A549 treated with CpdA at 1 μM for 4 hours (cell line): Measurements from ENCODE around the gene GIPR. TPM values are rescaled to one million over a fixed set of nuclear protein-coding genes. Genes with fewer than 3 reads are reported as not detected.

ENCODE experiments used
- total RNA-seq: library from RNA; stranded (reverse); fragments of 200-300 nt; extraction: Qiagen RNA extraction; gene quantifications from 5 replicates; pipeline ENCODE4 v1.2.3, GENCODE V29; 2022; ENCODE audit warnings: low read depth

Gene GIPR, protein sequence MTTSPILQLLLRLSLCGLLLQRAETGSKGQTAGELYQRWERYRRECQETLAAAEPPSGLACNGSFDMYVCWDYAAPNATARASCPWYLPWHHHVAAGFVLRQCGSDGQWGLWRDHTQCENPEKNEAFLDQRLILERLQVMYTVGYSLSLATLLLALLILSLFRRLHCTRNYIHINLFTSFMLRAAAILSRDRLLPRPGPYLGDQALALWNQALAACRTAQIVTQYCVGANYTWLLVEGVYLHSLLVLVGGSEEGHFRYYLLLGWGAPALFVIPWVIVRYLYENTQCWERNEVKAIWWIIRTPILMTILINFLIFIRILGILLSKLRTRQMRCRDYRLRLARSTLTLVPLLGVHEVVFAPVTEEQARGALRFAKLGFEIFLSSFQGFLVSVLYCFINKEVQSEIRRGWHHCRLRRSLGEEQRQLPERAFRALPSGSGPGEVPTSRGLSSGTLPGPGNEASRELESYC
- 2.1 to 4.7 TPM (median 2.5 TPM) in 5 replicates for total RNA-seq

DNA sequence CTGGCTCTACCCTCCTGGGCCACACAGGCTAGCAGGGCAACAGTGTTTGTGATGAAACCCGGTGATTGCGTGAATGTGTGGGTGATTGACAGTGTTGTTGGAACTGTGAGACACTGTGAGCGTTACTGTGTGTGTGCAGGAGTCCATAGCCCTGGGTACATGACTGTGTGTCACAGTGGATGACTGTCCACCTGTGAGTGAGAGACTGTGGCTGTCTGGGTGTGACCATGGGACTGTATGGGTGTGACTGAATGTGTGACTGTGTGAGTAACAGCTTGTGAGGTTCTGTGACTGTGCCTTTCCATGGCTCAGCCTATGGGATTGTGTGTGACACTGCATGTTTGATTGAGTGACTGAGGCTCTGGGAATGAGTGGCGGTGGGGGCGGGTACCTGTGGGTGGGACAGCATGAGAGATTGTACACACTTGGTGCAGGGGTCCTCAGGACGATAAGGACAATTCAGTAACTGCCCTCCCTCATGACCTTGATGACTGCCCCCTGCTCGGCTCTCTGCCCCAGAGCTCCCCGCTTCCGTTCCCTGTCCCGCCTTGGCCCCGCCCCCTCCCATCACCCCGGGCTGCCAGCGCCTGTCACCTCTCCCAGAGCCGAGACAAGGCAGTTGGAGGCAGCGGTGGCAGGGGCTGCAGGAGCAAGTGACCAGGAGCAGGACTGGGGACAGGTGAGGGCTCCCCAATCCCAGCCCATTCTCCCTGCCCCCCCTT lies at the start of gene GIPR:
TSS of gene GIPR (plus strand) at position 602 of the 722 bp plus-strand sequence. CDS start 1,300 bp downstream, outside the sequence.

DNA sequence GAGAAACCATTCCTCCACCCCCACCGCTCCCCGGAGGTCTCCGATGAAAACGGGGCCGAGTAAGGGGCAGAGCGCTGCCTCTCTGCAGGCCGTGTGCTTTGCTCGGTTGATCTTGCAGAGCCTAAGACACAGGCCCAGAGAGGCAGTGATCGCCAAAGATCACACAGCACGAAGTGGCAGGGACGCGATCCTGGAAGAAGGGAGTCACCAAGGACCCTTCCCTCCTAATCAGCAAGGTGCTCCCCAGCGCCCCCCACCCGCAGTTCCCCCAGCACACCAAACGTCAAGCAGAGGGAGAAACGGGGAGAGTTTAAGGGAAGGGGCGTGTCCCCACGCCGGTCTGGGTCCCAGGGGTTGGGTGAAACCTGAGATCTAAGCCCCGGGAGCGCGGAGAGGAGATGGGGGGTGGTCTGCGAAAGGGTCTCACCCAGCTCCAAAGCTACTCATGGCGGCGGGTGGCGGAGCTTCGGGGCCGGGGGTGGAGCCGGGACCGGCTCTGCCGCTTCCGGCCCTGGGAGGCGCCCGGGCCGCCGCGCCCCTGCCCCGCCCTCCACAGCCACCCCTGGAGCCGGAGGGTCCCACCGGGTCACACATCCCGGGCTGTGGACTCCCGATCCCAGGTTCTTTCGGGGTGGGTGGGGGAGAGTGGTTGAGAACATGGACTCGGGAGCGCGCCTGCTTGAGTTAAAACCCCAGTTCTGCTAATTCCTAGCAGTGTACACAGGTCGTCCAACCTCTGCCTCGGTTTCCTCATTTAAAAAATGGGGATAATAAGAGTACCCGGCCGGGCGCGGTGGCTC lies 28.9 kb upstream of the GIPR start, which contains the start of gene EML2:
TSS of gene EML2 (minus strand) at position 468 of the 800 bp plus-strand sequence. CDS start at position 447, 21 bp downstream.

DNA sequence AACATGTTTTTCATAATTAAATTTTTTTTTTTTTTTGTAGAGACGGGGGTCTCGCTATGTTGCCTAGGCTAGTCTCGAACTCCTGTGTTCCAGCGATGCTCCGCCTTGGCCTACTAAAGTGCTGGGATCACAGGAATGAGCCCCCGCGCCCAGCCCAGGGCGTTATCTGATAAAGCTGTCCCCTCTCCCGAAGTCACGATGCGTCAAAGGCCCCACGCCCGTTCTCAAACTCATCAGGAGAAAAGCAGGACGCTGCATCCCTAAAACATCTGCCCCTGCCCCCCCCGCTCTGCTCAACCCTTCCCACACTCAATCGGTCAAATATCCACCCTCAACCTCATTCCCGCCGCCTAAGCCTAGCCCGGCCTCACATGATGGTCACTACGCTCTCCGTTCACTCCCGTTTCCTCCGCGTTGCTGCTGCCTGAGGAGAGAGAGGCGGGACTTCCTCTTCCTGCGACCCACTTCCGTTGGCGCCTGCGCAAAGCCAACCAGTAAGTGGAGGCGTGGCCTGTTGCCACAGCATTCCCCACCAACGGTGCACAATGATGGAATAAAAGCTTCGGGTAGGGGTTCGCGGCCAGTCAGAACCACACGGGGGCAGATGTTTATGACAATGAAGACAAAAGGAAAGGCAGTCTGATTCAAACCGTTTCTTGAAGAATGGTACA lies 23.6 kb downstream of the GIPR start, which contains the start of gene SNRPD2:
TSS of gene SNRPD2 (minus strand) at position 438 of the 671 bp plus-strand sequence. CDS start at position 373, 65 bp downstream.

DNA sequence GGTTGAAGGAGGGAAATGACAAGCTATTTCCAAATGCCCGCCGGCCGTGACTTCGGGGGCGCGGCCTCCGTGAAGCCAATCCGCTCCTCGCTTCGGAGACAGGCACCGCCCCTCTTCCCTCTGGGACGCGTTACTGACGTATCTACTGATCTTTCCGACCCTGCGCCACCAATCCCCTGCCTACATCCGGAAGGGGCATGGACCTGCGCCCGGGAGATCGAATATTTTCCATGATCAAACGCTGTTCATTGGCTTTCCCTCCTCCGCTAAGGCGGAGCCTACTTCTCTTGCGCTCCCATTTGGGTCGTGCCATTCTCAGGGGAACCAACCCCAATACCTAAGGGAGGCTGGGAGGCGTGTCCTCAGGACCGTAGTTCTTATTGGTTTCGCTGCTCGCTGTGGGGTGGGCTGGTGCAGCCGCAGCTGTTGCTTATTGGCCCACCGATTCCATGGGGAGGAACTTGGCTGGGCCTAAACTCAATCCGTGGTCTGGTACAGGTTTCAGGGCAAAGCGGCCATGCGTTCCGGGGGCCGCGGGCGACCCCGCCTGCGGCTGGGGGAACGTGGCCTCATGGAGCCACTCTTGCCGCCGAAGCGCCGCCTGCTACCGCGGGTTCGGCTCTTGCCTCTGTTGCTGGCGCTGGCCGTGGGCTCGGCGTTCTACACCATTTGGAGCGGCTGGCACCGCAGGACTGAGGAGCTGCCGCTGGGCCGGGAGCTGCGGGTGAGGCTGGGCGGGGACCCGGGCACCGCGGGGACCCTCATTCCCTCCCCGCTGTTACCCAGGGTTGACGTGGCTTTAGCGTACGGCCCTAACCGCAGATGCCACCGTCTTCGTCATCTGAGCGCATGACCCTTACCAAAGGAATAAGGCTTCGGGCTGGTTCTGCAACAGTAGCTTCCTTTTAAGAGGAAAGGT lies 24.4 kb downstream of the GIPR start, which contains the start of gene QPCTL:
TSS of gene QPCTL (plus strand) at position 480 of the 919 bp plus-strand sequence. CDS start at position 518, 38 bp downstream.

DNA sequence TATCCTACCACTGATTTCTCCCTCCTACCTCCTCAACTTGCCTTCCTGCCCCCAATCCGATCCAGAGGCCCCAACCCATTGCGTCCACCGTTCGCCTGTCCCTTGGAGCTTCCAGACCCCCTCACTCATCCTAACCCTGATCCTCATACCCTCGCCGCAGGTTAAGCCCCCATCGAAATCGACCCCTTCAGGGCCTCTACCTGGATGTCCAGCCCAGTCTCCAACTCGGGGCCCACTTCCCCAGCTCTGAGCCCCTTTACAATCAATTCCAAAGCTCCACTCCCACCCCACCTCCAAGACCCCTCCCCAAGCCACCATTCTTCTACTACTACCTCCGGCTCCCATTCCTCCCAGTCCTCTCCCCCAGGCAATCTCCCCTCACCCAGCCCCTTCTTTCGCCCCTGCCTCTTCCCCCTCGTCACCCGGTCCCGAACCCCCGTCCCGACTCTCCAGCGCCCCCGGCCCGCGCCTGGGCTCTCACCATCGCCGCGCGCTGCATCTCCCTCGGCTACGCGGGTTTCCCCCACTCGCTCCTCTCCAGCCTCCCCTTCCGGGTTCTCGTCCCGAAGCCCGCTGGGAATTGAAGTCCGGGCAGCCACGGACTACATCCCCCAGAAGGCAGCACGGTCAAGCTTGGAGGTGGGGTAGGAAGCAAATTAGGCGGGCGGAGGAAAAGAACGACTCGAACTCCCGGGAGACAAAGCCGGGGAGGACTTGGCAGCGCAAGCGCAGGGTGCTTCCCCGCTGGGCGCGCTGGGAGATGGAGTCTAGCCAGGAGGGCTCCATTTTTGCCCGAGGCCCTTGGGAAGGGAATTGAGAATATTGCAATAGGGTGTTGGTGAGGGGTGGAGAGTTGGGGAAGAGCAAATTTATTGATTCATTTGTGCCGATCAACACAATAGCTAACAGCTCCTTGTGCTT lies 62.6 kb downstream of the GIPR start, which contains the start of gene FBXO46:
TSS of gene FBXO46 (minus strand) at position 529 of the 921 bp plus-strand sequence. CDS start 17,401 bp downstream, outside the sequence.

Other genes with a start within 250 kb of the GIPR start
- gene ERCC1, start 244.3 kb upstream of the GIPR start, total RNA-seq = 126 to 160 TPM (median 149 TPM) in 5 replicates
- gene FOSB, start 200.2 kb upstream of the GIPR start, total RNA-seq = 13.4 to 19.5 TPM (median 15.8 TPM) in 5 replicates
- gene RTN2, start 171.2 kb upstream of the GIPR start, total RNA-seq = 8.0 to 12.5 TPM (median 9.8 TPM) in 5 replicates
- 6.5 to 8.5 TPM (median 7.4 TPM) in 5 replicates for gene PPM1N, start 169.8 kb upstream of the GIPR start, total RNA-seq
- 109 to 126 TPM (median 118 TPM) in 5 replicates for gene VASP, start 160.7 kb upstream of the GIPR start, total RNA-seq
- gene OPA3, start 83.4 kb upstream of the GIPR start, total RNA-seq = 11.5 to 17.3 TPM (median 17.0 TPM) in 5 replicates
- gene GPR4, start 66.0 kb upstream of the GIPR start, total RNA-seq = 0.13 to 0.38 TPM (median 0.22 TPM) in 5 replicates
- 22.4 to 30.1 TPM (median 25.4 TPM) in 5 replicates for gene EML2, start 28.8 kb upstream of the GIPR start, total RNA-seq
- gene SNRPD2, start 23.7 kb downstream of the GIPR start, total RNA-seq = 757 to 952 TPM (median 803 TPM) in 5 replicates
- gene QPCTL, start 24.4 kb downstream of the GIPR start, total RNA-seq = 7.9 to 10.8 TPM (median 9.8 TPM) in 5 replicates
- gene FBXO46, start 62.7 kb downstream of the GIPR start, total RNA-seq = 8.9 to 11.1 TPM (median 10.6 TPM) in 5 replicates
- gene MEIOSIN, start 65.2 kb downstream of the GIPR start, total RNA-seq = 0.05 to 0.16 TPM (median 0.06 TPM) in 4 of 5 replicates, not detected in the other
- gene SIX5, start 101.0 kb downstream of the GIPR start, total RNA-seq = 19.5 to 36.8 TPM (median 31.1 TPM) in 5 replicates
- 36.9 to 58.2 TPM (median 54.8 TPM) in 5 replicates for gene DMPK, start 114.3 kb downstream of the GIPR start, total RNA-seq
- gene DMWD, start 124.6 kb downstream of the GIPR start, total RNA-seq = 23.6 to 40.1 TPM (median 35.8 TPM) in 5 replicates
- gene RSPH6A, start 147.1 kb downstream of the GIPR start, total RNA-seq = 0.03 TPM in 1 of 5 replicates, not detected in the others
- gene SYMPK, start 194.9 kb downstream of the GIPR start, total RNA-seq = 59.7 to 84.4 TPM (median 77.3 TPM) in 5 replicates
- gene FOXA3, start 196.1 kb downstream of the GIPR start, total RNA-seq = 0.76 to 1.2 TPM (median 0.94 TPM) in 5 replicates
- 21.0 to 39.5 TPM (median 37.8 TPM) in 5 replicates for gene IRF2BP1, start 217.9 kb downstream of the GIPR start, total RNA-seq
- gene MYPOP, start 234.4 kb downstream of the GIPR start, total RNA-seq = 6.5 to 12.1 TPM (median 10.7 TPM) in 5 replicates
- gene NANOS2, start 246.6 kb downstream of the GIPR start, total RNA-seq = not detected in 5 replicates